ENCODE measurements around the gene VARS2. TPM values are rescaled to one million over a fixed set of nuclear protein-coding genes. Genes with fewer than 3 reads are reported as not detected.

VARS2 gene
- total RNA-seq, 2 donors from 2014 or later = 17.7 to 34.8 TPM

- DNase-seq (peak; percentile 83 to 88), ATAC-seq (peak; percentile 62)
- intact Hi-C loops (cut with DNase I, micrococcal nuclease) = loop anchor here in 1 of 2 donors (10.0 kb wide), 1 partner anchor 208 kb away; the partner anchor contains the start of gene DHX16
Observed at GRCh38 chr6:30882759-30883684, 31.0 kb upstream of the VARS2 start.

- intact Hi-C loops (cut with DNase I, micrococcal nuclease) = loop anchor here in 1 of 2 donors (10.0 kb wide), 1 partner anchor 209 kb away; the partner anchor contains the start of gene DHX16
- DNase-seq = peak; percentile 82 to 87
- ATAC-seq = peak; percentile 57
Observed at GRCh38 chr6:30883685-30884520, 30.1 kb upstream of the VARS2 start, which contains the start of gene DDR1. TSS of gene DDR1 (plus strand) at chr6:30884519. CDS start at chr6:30888730, 4,211 bp downstream.

- peak; percentile 51 to 59 for DNase-seq
Observed at GRCh38 chr6:30884521-30885480, 29.2 kb upstream of the VARS2 start.

GRCh38 chr6:30885481-30885998 lies 28.5 kb upstream of the VARS2 start:
- intact Hi-C loops (cut with DNase I, micrococcal nuclease) = loop anchor here in 1 of 2 donors (10.0 kb wide), 1 partner anchor 211 kb away; the partner anchor contains the start of gene DHX16
- DNase-seq = peak; percentile 60 to 77
- peak; percentile 55 for ATAC-seq

More at GRCh38 chr6:30884521-30885480, 29.2 kb upstream of the VARS2 start:
- ATAC-seq = peak; percentile 11
- intact Hi-C loops (cut with DNase I, micrococcal nuclease) = loop anchor here in 1 of 2 donors (10.0 kb wide), 1 partner anchor 210 kb away; the partner anchor contains the start of gene DHX16

- ATAC-seq (peak; percentile 18), DNase-seq (peak; percentile 66 to 78)
- intact Hi-C loops (cut with DNase I, micrococcal nuclease) = loop anchor here in 1 of 2 donors (10.0 kb wide), 1 partner anchor 211 kb away; the partner anchor contains the start of gene DHX16
Observed at GRCh38 chr6:30885999-30886896, 27.8 kb upstream of the VARS2 start.

- no peak for ATAC-seq
- intact Hi-C loops (cut with DNase I, micrococcal nuclease) = loop anchor here in 1 of 2 donors (10.0 kb wide), 1 partner anchor 212 kb away; the partner anchor contains the start of gene DHX16
Observed at GRCh38 chr6:30886897-30887255, 27.2 kb upstream of the VARS2 start.

GRCh38 chr6:30887901-30888815 lies 25.9 kb upstream of the VARS2 start:
- ATAC-seq = no peak
- DNase-seq = peak in 1 of 2 donors; percentile 18
- intact Hi-C loops (cut with DNase I, micrococcal nuclease) = loop anchor here in 1 of 2 donors (10.0 kb wide), 1 partner anchor 213 kb away; the partner anchor contains the start of gene DHX16

More at GRCh38 chr6:30886897-30887255, 27.2 kb upstream of the VARS2 start:
- DNase-seq = no peak

- DNase-seq (no peak), ATAC-seq (no peak)
- intact Hi-C loops (cut with DNase I, micrococcal nuclease) = loop anchor here in 1 of 2 donors (10.0 kb wide), 1 partner anchor 214 kb away; the partner anchor contains the start of gene DHX16
Observed at GRCh38 chr6:30888816-30889495, 25.1 kb upstream of the VARS2 start.

- intact Hi-C loops (cut with DNase I, micrococcal nuclease) = loop anchor here in 1 of 2 donors (10.0 kb wide), 1 partner anchor 215 kb away; the partner anchor contains the start of gene DHX16
- ATAC-seq = no peak
Observed at GRCh38 chr6:30889496-30889885, 24.5 kb upstream of the VARS2 start.

GRCh38 chr6:30889921-30890645 lies 24.0 kb upstream of the VARS2 start:
- DNase-seq = peak in 1 of 2 donors; percentile 24
- no peak for ATAC-seq
- intact Hi-C loops (cut with DNase I, micrococcal nuclease) = loop anchor here in 1 of 2 donors (10.0 kb wide), 1 partner anchor 215 kb away; the partner anchor contains the start of gene DHX16

More at GRCh38 chr6:30889496-30889885, 24.5 kb upstream of the VARS2 start:
- no peak for DNase-seq

- DNase-seq (peak in 1 of 2 donors; percentile 10), ATAC-seq (no peak)
- intact Hi-C loops (cut with DNase I, micrococcal nuclease) = no loop called here
Observed at GRCh38 chr6:30890646-30891449, 23.2 kb upstream of the VARS2 start.

- no peak for ATAC-seq
- intact Hi-C loops (cut with DNase I, micrococcal nuclease) = no loop called here
- no peak for DNase-seq
Observed at GRCh38 chr6:30891450-30891723, 22.7 kb upstream of the VARS2 start.

- no peak for DNase-seq
- intact Hi-C loops (cut with DNase I, micrococcal nuclease) = no loop called here
- no peak for ATAC-seq
Observed at GRCh38 chr6:30891816-30892538, 22.1 kb upstream of the VARS2 start.
